Astrocyte (in vitro differentiated cells and primary cell): Measurements from ENCODE around the gene LCE1D. TPM values are rescaled to one million over a fixed set of nuclear protein-coding genes. Genes with fewer than 3 reads are reported as not detected.

Experiments used
- DNase-seq: peaks from one replicate; pipeline ENCODE4 v3.0.0-alpha.2; 2010; ENCODE audit warnings: low read depth
- FAIRE-seq: peaks from 2 replicates; lab custom pipeline; 2011; peaks lifted over from hg19 to GRCh38; lab: Jason Lieb, UNC
- H2AFZ ChIP-seq: 2 replicates; pipeline ENCODE4 v1.6.0; 2012; ENCODE audit warnings: low read depth, low read length, inconsistent platforms
- H3K27ac ChIP-seq: 2 replicates; pipeline ENCODE4 v1.5.1; 2011; ENCODE audit warnings: low read depth, low read length, inconsistent platforms
- H3K27me3 ChIP-seq: 2 replicates; pipeline ENCODE4 v1.6.0; 2011; ENCODE audit warnings: low read length, inconsistent platforms; ENCODE audit not compliant: insufficient read depth
- H3K36me3 ChIP-seq: 2 replicates; pipeline ENCODE4 v1.5.1; 2011; ENCODE audit warnings: low read length, inconsistent platforms; ENCODE audit not compliant: insufficient read depth
- H3K4me1 ChIP-seq: 2 replicates; pipeline ENCODE4 v1.5.1; 2011; ENCODE audit warnings: low read length, inconsistent platforms; ENCODE audit not compliant: insufficient read depth
- H3K4me2 ChIP-seq: 2 replicates; pipeline ENCODE4 v1.6.0; 2012; ENCODE audit warnings: low read length, inconsistent platforms
- H3K4me3 ChIP-seq: 2 replicates; pipeline ENCODE4 v1.5.1; 2011; ENCODE audit warnings: low read depth, mild to moderate bottlenecking, low read length, inconsistent platforms; ENCODE audit not compliant: insufficient read depth
- H3K79me2 ChIP-seq: 2 replicates; pipeline ENCODE4 v1.6.0; 2012; ENCODE audit warnings: mild to moderate bottlenecking, low read length, inconsistent platforms; ENCODE audit not compliant: insufficient read depth
- H3K9ac ChIP-seq: 2 replicates; pipeline ENCODE4 v1.6.0; 2012; ENCODE audit warnings: mild to moderate bottlenecking, low read length, inconsistent platforms
- H3K9me3 ChIP-seq: 2 replicates; pipeline ENCODE4 v1.5.1; 2012; ENCODE audit warnings: low read depth, mild to moderate bottlenecking, low read length, inconsistent platforms; ENCODE audit not compliant: insufficient read depth
- H4K20me1 ChIP-seq: 2 replicates; pipeline ENCODE4 v1.6.0; 2012; ENCODE audit warnings: low read length, inconsistent platforms; ENCODE audit not compliant: insufficient read depth
- H3K27ac Mint-ChIP-seq: one replicate; pipeline ENCODE4 v1.8.0; 2021; ENCODE audit warnings: mild to moderate bottlenecking, mixed read lengths; ENCODE audit not compliant: unreplicated experiment
- H3K27me3 Mint-ChIP-seq: one replicate; pipeline ENCODE4 v1.8.0; 2021; ENCODE audit warnings: low read depth, mixed read lengths; ENCODE audit not compliant: unreplicated experiment
- H3K36me3 Mint-ChIP-seq: one replicate; pipeline ENCODE4 v1.8.0; 2021; ENCODE audit warnings: low read depth, mixed read lengths; ENCODE audit not compliant: unreplicated experiment
- H3K4me1 Mint-ChIP-seq: one replicate; pipeline ENCODE4 v1.8.0; 2021; ENCODE audit warnings: low read depth, mixed read lengths; ENCODE audit not compliant: unreplicated experiment
- H3K4me3 Mint-ChIP-seq: one replicate; pipeline ENCODE4 v1.8.0; 2021; ENCODE audit warnings: mild to moderate bottlenecking, moderate library complexity, mixed read lengths; ENCODE audit not compliant: unreplicated experiment
- H3K9me3 Mint-ChIP-seq: one replicate; pipeline ENCODE4 v1.8.0; 2021; ENCODE audit warnings: mild to moderate bottlenecking, mixed read lengths; ENCODE audit not compliant: unreplicated experiment
- CTCF ChIP-seq: IDR thresholded peaks from 2 replicates; pipeline ENCODE4 v1.5.1; 2011; ENCODE audit warnings: low read depth, mild to moderate bottlenecking, inconsistent platforms, low read length, moderate library complexity; ENCODE audit not compliant: insufficient read depth
- EZH2 ChIP-seq: IDR thresholded peaks from 2 replicates; pipeline ENCODE4 v1.6.1; 2012; ENCODE audit warnings: mild to moderate bottlenecking, low read length, inconsistent platforms; ENCODE audit not compliant: insufficient read depth
- total RNA-seq: library from RNA; stranded (reverse); gene quantifications from 2 replicates; pipeline ENCODE4 v1.2.1, GENCODE V29; 2021

Gene LCE1D
- total RNA-seq, 1 donor from 2014 or later: not detected

GRCh38 chr1:152774875-152775274 is 21.6 kb upstream of the LCE1D start, which contains the start of gene LCE1F:
Gene LCE1F (plus strand): TSS chr1:152775140. CDS start chr1:152776372, 1,232 bp downstream.
- Histone ChIP-seq H2AFZ (no peak within 1 kb of the TSS), H3K4me2 (no peak within 1 kb of the TSS), H3K4me1 (no peaks in the 10 kb centered on the region), H3K27ac (no peak within 1 kb of the TSS), H3K4me3 (no peak within 1 kb of the TSS), H3K79me2 (no peaks in the 10 kb centered on the region), H3K36me3 (no peaks in the 10 kb centered on the region), H4K20me1 (no peaks in the 10 kb centered on the region), H3K9me3 (no peaks in the 10 kb centered on the region), H3K9ac (no peak within 1 kb of the TSS), H3K27me3 (no peaks in the 10 kb centered on the region)
- Mint-ChIP-seq H3K4me1 (no peaks in the 10 kb centered on the region), H3K27me3 (peaks cover 4% of the 10 kb centered on the region), H3K36me3 (no peaks in the 10 kb centered on the region), H3K9me3 (peaks cover 3% of the 10 kb centered on the region), H3K27ac (no peak within 1 kb of the TSS), H3K4me3 (no peak within 1 kb of the TSS)
- DNase-seq (no peak), FAIRE-seq (no peak)
- TF ChIP-seq EZH2 (no peak), CTCF (no peak)

- Mint-ChIP-seq H3K4me1 (no peaks in the 10 kb centered on the region), H3K4me3 (no peak overlapping the region), H3K27me3 (peaks cover 4% of the 10 kb centered on the region), H3K36me3 (no peaks in the 10 kb centered on the region), H3K9me3 (peaks cover 3% of the 10 kb centered on the region), H3K27ac (no peak overlapping the region)
- Histone ChIP-seq H3K27me3 (no peaks in the 10 kb centered on the region), H3K27ac (no peak overlapping the region), H3K9ac (no peak overlapping the region), H3K79me2 (no peaks in the 10 kb centered on the region), H4K20me1 (no peaks in the 10 kb centered on the region), H3K4me3 (no peak overlapping the region), H2AFZ (no peak overlapping the region), H3K36me3 (no peaks in the 10 kb centered on the region), H3K4me2 (no peak overlapping the region), H3K4me1 (no peaks in the 10 kb centered on the region), H3K9me3 (no peaks in the 10 kb centered on the region)
- TF ChIP-seq EZH2: no peak
- TF ChIP-seq CTCF: no peak
- DNase-seq: no peak
- no peak for FAIRE-seq
Observed at GRCh38 chr1:152776361-152776760, 20.2 kb upstream of the LCE1D start.

GRCh38 chr1:152777510-152778137 is 18.9 kb upstream of the LCE1D start:
- no peak overlapping the region for H3K27ac Mint-ChIP-seq
- no peak overlapping the region for H3K9ac ChIP-seq
- DNase-seq (no peak), FAIRE-seq (no peak)
- H3K9me3 Mint-ChIP-seq: peaks cover 3% of the 10 kb centered on the region
- no peaks in the 10 kb centered on the region for H3K36me3 ChIP-seq
- no peaks in the 10 kb centered on the region for H3K4me1 ChIP-seq
- no peak for TF ChIP-seq CTCF
- no peak for TF ChIP-seq EZH2
- H3K27ac ChIP-seq: no peak overlapping the region
- H3K4me3 Mint-ChIP-seq: no peak overlapping the region
- no peak overlapping the region for H2AFZ ChIP-seq
- no peaks in the 10 kb centered on the region for H3K9me3 ChIP-seq
- H3K4me2 ChIP-seq: no peak overlapping the region
- H3K4me1 Mint-ChIP-seq: no peaks in the 10 kb centered on the region
- no peaks in the 10 kb centered on the region for H4K20me1 ChIP-seq
- H3K27me3 ChIP-seq: no peaks in the 10 kb centered on the region
- no peaks in the 10 kb centered on the region for H3K36me3 Mint-ChIP-seq
- H3K4me3 ChIP-seq: no peak overlapping the region
- no peaks in the 10 kb centered on the region for H3K79me2 ChIP-seq
- peaks cover 4% of the 10 kb centered on the region for H3K27me3 Mint-ChIP-seq
